Liver (tissue), 9 donors: ENCODE data around the gene ENPP7. TPM values are rescaled to one million over a fixed set of nuclear protein-coding genes. Genes with fewer than 3 reads are reported as not detected.

Source experiments
- DNase-seq: peaks from one replicate; pipeline ENCODE4 v3.0.0-alpha.2; 2017; ENCODE audit warnings: low spot score
- H3K27ac ChIP-seq, 2 donors: one replicate each; pipeline ENCODE4 v1.7.0; 2013; ENCODE audit warnings: inconsistent platforms in 2 of 2, low read length in 2 of 2, control low read depth in 1 of 2, low read depth in 1 of 2, mild to moderate bottlenecking in 1 of 2
- H3K27me3 ChIP-seq, 4 donors: one replicate each; pipeline versions ENCODE4 v1.6.1 to v1.7.0; 2013; ENCODE audit warnings: low read length in 3 of 4, inconsistent platforms in 1 of 4, mild to moderate bottlenecking in 1 of 4, moderate library complexity in 1 of 4; ENCODE audit not compliant: control insufficient read depth in 4 of 4, insufficient read depth in 4 of 4
- H3K36me3 ChIP-seq, 4 donors: one replicate each; pipeline versions ENCODE4 v1.6.1 to v1.7.0; 2013; ENCODE audit warnings: low read length in 3 of 4, mild to moderate bottlenecking in 3 of 4, low read depth in 1 of 4, moderate library complexity in 1 of 4; ENCODE audit not compliant: control insufficient read depth in 4 of 4, insufficient read depth in 3 of 4
- H3K4me1 ChIP-seq, 4 donors: one replicate each; pipeline versions ENCODE4 v1.6.1 to v1.7.0; 2013; ENCODE audit warnings: low read length in 3 of 4, mild to moderate bottlenecking in 3 of 4, moderate library complexity in 1 of 4; ENCODE audit not compliant: control insufficient read depth in 4 of 4, insufficient read depth in 4 of 4
- H3K4me3 ChIP-seq, 3 donors: one replicate each; pipeline versions ENCODE4 v1.6.1 to v1.7.0; 2013; ENCODE audit warnings: low read length in 3 of 3, control low read depth in 1 of 3, low read depth in 1 of 3, mild to moderate bottlenecking in 1 of 3
- H3K9ac ChIP-seq, 2 donors: one replicate each; pipeline ENCODE4 v1.7.0; 2013; ENCODE audit warnings: low read length in 2 of 2, mild to moderate bottlenecking in 2 of 2, moderate library complexity in 2 of 2, control low read depth in 1 of 2, low read depth in 1 of 2
- H3K9me3 ChIP-seq, 4 donors: one replicate each; pipeline versions ENCODE4 v1.6.1 to v1.7.0; 2013; ENCODE audit warnings: low read length in 3 of 4; ENCODE audit not compliant: control insufficient read depth in 4 of 4
- EGR1 ChIP-seq, 2 donors: IDR thresholded peaks; 2 replicates each; pipeline ENCODE4 v1.6.1; 2016 to 2018; ENCODE audit warnings: antibody characterized with exemption in 2 of 2, low read depth in 2 of 2
- FOXA1 ChIP-seq: IDR thresholded peaks from 2 replicates; pipeline ENCODE4 v1.6.1; 2016; ENCODE audit warnings: antibody characterized with exemption
- FOXA2 ChIP-seq: IDR thresholded peaks from 2 replicates; pipeline ENCODE4 v1.6.1; 2016; ENCODE audit warnings: antibody characterized with exemption
- GABPA ChIP-seq, 2 donors: IDR thresholded peaks in 1 of 2; conservative IDR thresholded peaks in 1 of 2; 2 replicates each; pipeline ENCODE4 v1.6.1; 2016; ENCODE audit warnings: antibody characterized with exemption in 2 of 2, mild to moderate bottlenecking in 1 of 2, moderate library complexity in 1 of 2
- HNF4G ChIP-seq: IDR thresholded peaks from 2 replicates; pipeline ENCODE4 v1.6.1; 2016; ENCODE audit warnings: antibody characterized with exemption
- JUND ChIP-seq, 2 donors: IDR thresholded peaks; 2 replicates each; pipeline ENCODE4 v1.6.1; 2016; ENCODE audit warnings: antibody characterized with exemption in 2 of 2
- NR2F2 ChIP-seq: IDR thresholded peaks from 2 replicates; pipeline ENCODE4 v1.6.1; 2016; ENCODE audit warnings: antibody characterized with exemption
- RXRA ChIP-seq, 2 donors: IDR thresholded peaks; 2 replicates each; pipeline ENCODE4 v1.6.1; 2017 to 2018; ENCODE audit warnings: antibody characterized with exemption in 2 of 2, mild to moderate bottlenecking in 1 of 2
- SP1 ChIP-seq: IDR thresholded peaks from 2 replicates; pipeline ENCODE4 v1.6.1; 2018; ENCODE audit warnings: antibody characterized with exemption, mild to moderate bottlenecking
- TAF1 ChIP-seq: conservative IDR thresholded peaks from 2 replicates; pipeline ENCODE4 v1.6.1; 2016; ENCODE audit warnings: antibody characterized with exemption, mild to moderate bottlenecking
- YY1 ChIP-seq: IDR thresholded peaks from 2 replicates; pipeline ENCODE4 v1.6.1; 2016; ENCODE audit warnings: antibody characterized with exemption, mild to moderate bottlenecking
- WGBS: extraction: QIAGEN DNeasy Blood & Tissue Kit; methylation state at CpG from one replicate; pipeline ENCODE4 v1.1.7; 2013; 5-methylcytosine and 5-hydroxymethylcytosine counted together
- polyA plus RNA-seq, 2 donors: library from polyadenylated mRNA; stranded (reverse) in 1 of 2; unstranded in 1 of 2; fragments of 200-250 nt in 1 of 2; fragments of >200 nt in 1 of 2; fragmentation: Nextera tagmentation in 1 of 2; extraction: Ambion mirVana in 1 of 2; gene quantifications; one replicate each; pipeline versions ENCODE4 v1.2.1 to v1.2.3, GENCODE V29; 2013 to 2015
- total RNA-seq, 2 donors: library from RNA; depleted of rRNA; stranded (reverse); fragments of >200 nt; gene quantifications; one replicate each; pipeline ENCODE4 v1.2.3, GENCODE V29; 2014
- TF ChIP-seq, protein P1 (sequence below): IDR thresholded peaks from 2 replicates; pipeline ENCODE4 v1.6.1; 2016; ENCODE audit warnings: antibody characterized with exemption
- TF ChIP-seq, protein P2 (sequence below): fragments of 150-350 bp; IDR thresholded peaks from 2 replicates; pipeline ENCODE4 v1.5.1; 2017; ENCODE audit warnings: improper control_type of control experiment, low read depth, low read length; ENCODE audit not compliant: missing input control
- TF ChIP-seq, protein P3 (sequence below): IDR thresholded peaks from 2 replicates; pipeline ENCODE4 v1.6.1; 2016; ENCODE audit warnings: antibody characterized with exemption
- TF ChIP-seq, protein P4 (sequence below): IDR thresholded peaks from 2 replicates; pipeline ENCODE4 v1.6.1; 2016; ENCODE audit warnings: antibody characterized with exemption
- TF ChIP-seq, protein P5 (sequence below): IDR thresholded peaks from 2 replicates; pipeline ENCODE4 v1.6.1; 2016; ENCODE audit warnings: antibody characterized with exemption, mild to moderate bottlenecking
- donor health status: healthy.
- donor health status: healthy.
- donor health status: healthy.
- donor health status: healthy.
- donor health status: healthy.

Gene ENPP7
- total and polyA plus RNA-seq, 4 donors, result 1.7 to 12.0 (median 3.9) TPM

DNA sequence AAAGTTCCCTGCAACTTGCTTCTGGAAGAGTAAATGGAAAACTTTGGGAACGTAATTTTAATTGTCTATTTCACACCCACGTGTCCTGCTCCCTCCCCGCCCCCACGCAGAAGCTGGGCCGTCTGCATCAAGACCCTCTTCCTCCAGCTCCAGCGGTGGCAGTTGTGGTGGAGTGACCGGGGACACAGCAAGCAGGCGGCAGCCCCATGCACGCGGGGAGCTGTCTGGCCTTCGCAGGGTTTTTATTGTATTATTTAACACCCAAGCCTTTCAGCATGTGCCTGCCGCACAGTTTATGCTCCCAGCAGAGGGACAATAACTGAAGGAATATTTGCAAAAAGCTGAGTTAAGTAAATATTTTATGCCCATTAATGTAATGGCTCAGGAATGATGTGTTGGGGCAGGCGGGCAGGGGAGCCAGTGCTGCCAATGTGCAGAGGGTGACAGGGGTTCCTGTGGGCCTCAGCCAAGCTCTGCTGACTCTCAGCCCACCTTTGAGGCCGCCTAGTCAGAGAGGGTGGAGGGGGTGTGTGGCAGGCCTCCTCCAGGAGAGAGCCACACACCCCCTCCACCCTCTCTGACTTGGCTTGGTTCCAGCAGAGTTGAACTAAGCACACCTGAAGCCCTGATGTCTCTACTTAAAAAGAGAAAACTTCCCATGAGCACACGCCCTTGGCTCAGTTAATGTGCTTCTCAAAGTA lies 32.4 kb upstream of the ENPP7 start:
- Histone ChIP-seq H3K36me3 (no peaks in the 10 kb centered on the region), H3K9me3 (no peaks in the 10 kb centered on the region), H3K9ac (no peak overlapping the region), H3K27me3 (no peaks in the 10 kb centered on the region), H3K4me1 (no peaks in the 10 kb centered on the region), H3K27ac (no peak overlapping the region), H3K4me3 (no peak overlapping the region)
- WGBS, result 55% methylated on average over 15 of the region's 15 CpGs
- TF ChIP-seq NR2F2 (no peak), JUND (IDR thresholded peaks at IDR 0.05) (no peak)
- TF ChIP-seq, protein P1, sequence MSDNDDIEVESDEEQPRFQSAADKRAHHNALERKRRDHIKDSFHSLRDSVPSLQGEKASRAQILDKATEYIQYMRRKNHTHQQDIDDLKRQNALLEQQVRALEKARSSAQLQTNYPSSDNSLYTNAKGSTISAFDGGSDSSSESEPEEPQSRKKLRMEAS, result no peak
- TF ChIP-seq, protein P2, sequence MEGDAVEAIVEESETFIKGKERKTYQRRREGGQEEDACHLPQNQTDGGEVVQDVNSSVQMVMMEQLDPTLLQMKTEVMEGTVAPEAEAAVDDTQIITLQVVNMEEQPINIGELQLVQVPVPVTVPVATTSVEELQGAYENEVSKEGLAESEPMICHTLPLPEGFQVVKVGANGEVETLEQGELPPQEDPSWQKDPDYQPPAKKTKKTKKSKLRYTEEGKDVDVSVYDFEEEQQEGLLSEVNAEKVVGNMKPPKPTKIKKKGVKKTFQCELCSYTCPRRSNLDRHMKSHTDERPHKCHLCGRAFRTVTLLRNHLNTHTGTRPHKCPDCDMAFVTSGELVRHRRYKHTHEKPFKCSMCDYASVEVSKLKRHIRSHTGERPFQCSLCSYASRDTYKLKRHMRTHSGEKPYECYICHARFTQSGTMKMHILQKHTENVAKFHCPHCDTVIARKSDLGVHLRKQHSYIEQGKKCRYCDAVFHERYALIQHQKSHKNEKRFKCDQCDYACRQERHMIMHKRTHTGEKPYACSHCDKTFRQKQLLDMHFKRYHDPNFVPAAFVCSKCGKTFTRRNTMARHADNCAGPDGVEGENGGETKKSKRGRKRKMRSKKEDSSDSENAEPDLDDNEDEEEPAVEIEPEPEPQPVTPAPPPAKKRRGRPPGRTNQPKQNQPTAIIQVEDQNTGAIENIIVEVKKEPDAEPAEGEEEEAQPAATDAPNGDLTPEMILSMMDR, result no peak
- DNase-seq, result no peak

DNA sequence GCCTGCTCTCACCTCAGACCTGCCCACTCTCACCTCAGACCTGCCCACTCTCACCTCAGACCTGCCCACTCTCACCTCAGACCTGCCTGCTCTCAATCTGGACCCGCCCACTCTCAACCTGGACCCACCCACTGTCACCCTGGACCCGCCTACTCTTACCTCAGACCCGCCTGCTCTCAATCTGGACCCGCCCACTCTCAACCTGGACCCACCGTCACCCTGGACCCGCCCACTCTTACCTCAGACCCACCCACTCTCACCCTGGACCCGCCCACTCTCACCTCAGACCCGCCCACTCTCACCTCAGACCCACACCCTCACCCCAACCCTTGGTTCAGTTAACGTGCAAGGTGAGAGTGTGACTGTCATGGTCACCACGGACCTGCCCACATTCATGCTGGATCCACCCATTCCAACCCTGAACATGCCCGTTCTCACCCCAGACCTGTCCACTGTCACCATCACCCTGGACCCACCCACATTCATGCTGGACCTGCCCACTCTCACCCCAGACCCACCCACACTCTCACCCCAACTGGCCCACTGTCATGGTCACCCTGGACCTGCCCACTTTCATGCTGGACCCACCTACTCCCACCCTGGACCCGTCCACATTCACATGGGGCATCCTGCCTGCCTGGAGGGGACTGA lies 31.2 kb upstream of the ENPP7 start:
- H3K9ac ChIP-seq, result no peak overlapping the region
- no peaks in the 10 kb centered on the region for H3K36me3 ChIP-seq
- 70% methylated on average over 12 of the region's 12 CpGs for WGBS
- DNase-seq, result no peak
- H3K27me3 ChIP-seq, result no peaks in the 10 kb centered on the region
- no peak overlapping the region for H3K4me3 ChIP-seq
- H3K27ac ChIP-seq, result no peak overlapping the region
- H3K9me3 ChIP-seq, result no peaks in the 10 kb centered on the region
- TF ChIP-seq RXRA (IDR thresholded peaks at IDR 0.05), result no peak
- TF ChIP-seq, protein P3, sequence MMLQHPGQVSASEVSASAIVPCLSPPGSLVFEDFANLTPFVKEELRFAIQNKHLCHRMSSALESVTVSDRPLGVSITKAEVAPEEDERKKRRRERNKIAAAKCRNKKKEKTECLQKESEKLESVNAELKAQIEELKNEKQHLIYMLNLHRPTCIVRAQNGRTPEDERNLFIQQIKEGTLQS, result no peak
- no peak for TF ChIP-seq GABPA (IDR thresholded peaks at IDR 0.05 in 1 of 2, conservative IDR thresholded peaks at IDR 0.05 in 1 of 2)
- no peak for TF ChIP-seq FOXA1
- TF ChIP-seq EGR1 (IDR thresholded peaks at IDR 0.05; ENCODE audit: low read depth in 2 of 2), result no peak
- TF ChIP-seq, protein P4, sequence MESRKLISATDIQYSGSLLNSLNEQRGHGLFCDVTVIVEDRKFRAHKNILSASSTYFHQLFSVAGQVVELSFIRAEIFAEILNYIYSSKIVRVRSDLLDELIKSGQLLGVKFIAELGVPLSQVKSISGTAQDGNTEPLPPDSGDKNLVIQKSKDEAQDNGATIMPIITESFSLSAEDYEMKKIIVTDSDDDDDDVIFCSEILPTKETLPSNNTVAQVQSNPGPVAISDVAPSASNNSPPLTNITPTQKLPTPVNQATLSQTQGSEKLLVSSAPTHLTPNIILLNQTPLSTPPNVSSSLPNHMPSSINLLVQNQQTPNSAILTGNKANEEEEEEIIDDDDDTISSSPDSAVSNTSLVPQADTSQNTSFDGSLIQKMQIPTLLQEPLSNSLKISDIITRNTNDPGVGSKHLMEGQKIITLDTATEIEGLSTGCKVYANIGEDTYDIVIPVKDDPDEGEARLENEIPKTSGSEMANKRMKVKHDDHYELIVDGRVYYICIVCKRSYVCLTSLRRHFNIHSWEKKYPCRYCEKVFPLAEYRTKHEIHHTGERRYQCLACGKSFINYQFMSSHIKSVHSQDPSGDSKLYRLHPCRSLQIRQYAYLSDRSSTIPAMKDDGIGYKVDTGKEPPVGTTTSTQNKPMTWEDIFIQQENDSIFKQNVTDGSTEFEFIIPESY, result no peak
- TF ChIP-seq FOXA2, result no peak
- no peak for TF ChIP-seq SP1
- TF ChIP-seq HNF4G, result no peak
- no peak for TF ChIP-seq NR2F2
- no peak for TF ChIP-seq YY1
- TF ChIP-seq, protein P5, sequence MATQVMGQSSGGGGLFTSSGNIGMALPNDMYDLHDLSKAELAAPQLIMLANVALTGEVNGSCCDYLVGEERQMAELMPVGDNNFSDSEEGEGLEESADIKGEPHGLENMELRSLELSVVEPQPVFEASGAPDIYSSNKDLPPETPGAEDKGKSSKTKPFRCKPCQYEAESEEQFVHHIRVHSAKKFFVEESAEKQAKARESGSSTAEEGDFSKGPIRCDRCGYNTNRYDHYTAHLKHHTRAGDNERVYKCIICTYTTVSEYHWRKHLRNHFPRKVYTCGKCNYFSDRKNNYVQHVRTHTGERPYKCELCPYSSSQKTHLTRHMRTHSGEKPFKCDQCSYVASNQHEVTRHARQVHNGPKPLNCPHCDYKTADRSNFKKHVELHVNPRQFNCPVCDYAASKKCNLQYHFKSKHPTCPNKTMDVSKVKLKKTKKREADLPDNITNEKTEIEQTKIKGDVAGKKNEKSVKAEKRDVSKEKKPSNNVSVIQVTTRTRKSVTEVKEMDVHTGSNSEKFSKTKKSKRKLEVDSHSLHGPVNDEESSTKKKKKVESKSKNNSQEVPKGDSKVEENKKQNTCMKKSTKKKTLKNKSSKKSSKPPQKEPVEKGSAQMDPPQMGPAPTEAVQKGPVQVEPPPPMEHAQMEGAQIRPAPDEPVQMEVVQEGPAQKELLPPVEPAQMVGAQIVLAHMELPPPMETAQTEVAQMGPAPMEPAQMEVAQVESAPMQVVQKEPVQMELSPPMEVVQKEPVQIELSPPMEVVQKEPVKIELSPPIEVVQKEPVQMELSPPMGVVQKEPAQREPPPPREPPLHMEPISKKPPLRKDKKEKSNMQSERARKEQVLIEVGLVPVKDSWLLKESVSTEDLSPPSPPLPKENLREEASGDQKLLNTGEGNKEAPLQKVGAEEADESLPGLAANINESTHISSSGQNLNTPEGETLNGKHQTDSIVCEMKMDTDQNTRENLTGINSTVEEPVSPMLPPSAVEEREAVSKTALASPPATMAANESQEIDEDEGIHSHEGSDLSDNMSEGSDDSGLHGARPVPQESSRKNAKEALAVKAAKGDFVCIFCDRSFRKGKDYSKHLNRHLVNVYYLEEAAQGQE, result no peak
- no peak for TF ChIP-seq JUND (IDR thresholded peaks at IDR 0.05)
- TF ChIP-seq, protein P2, result no peak
- TF ChIP-seq TAF1, result no peak
- no peaks in the 10 kb centered on the region for H3K4me1 ChIP-seq
